IgD-negative memory B cell (primary cell): ENCODE results near the gene SLC9A3. TPM values are rescaled to one million over a fixed set of nuclear protein-coding genes. Genes with fewer than 3 reads are reported as not detected.

Experiments
- polyA plus RNA-seq: library from polyadenylated mRNA; unstranded; fragments of 300-500 nt; fragmentation: Illumina TruSeq; gene quantifications from one replicate; pipeline ENCODE4 v1.2.3, GENCODE V29; 2021

The SLC9A3 gene
- polyA plus RNA-seq, 1 donor from 2014 or later = 1.2 TPM

Other genes with a start within 250 kb of the SLC9A3 start
- 0.05 TPM for gene AHRR, start 202.7 kb downstream of the SLC9A3 start, polyA plus RNA-seq
- 25.8 TPM for gene EXOC3, start 81.3 kb downstream of the SLC9A3 start, polyA plus RNA-seq
- gene CEP72, start 87.9 kb upstream of the SLC9A3 start, polyA plus RNA-seq = 5.4 TPM
- gene TPPP, start 168.9 kb upstream of the SLC9A3 start, polyA plus RNA-seq = not detected